Keratinocyte (primary cell): ENCODE data around the gene SLC9A3. TPM values are rescaled to one million over a fixed set of nuclear protein-coding genes. Genes with fewer than 3 reads are reported as not detected.

Experiments
- DNase-seq: peaks from one replicate; pipeline ENCODE4 v3.0.0-alpha.2; 2011; ENCODE audit warnings: low read depth, missing footprints, low spot score
- FAIRE-seq: peaks from 2 replicates; lab custom pipeline; 2011; peaks lifted over from hg19 to GRCh38; lab: Jason Lieb, UNC
- H2AFZ ChIP-seq: 2 replicates; pipeline ENCODE4 v1.6.0; 2012; ENCODE audit warnings: low read length, control low read depth, inconsistent platforms; ENCODE audit not compliant: control insufficient read depth
- H3K27ac ChIP-seq: 2 replicates; pipeline ENCODE4 v1.5.1; 2011; ENCODE audit warnings: low read length; ENCODE audit not compliant: control insufficient read depth, insufficient read depth
- H3K27me3 ChIP-seq: 3 replicates; pipeline ENCODE4 v1.6.0; 2011; ENCODE audit warnings: low read length; ENCODE audit not compliant: control insufficient read depth, insufficient read depth; ENCODE audit errors: extremely low read depth
- H3K36me3 ChIP-seq, 2 experiments: 2 replicates in 1 of 2; 3 replicates in 1 of 2; pipeline ENCODE4 v1.5.1; 2011; ENCODE audit warnings: low read length in 2 of 2, mild to moderate bottlenecking in 1 of 2; ENCODE audit not compliant: control insufficient read depth in 2 of 2, insufficient read depth in 2 of 2; ENCODE audit errors: extremely low read depth in 1 of 2
- H3K4me1 ChIP-seq: 3 replicates; pipeline ENCODE4 v1.5.1; 2011; ENCODE audit warnings: low read length; ENCODE audit not compliant: control insufficient read depth, insufficient read depth; ENCODE audit errors: extremely low read depth
- H3K4me2 ChIP-seq: 3 replicates; pipeline ENCODE4 v1.6.0; 2011; ENCODE audit warnings: low read depth, low read length; ENCODE audit not compliant: control insufficient read depth, insufficient read depth; ENCODE audit errors: extremely low read depth
- H3K4me3 ChIP-seq, 3 experiments: fragments of 200-600 bp in 1 of 3; sonication (generic) in 1 of 3; 2 replicates in 2 of 3; 3 replicates in 1 of 3; pipeline ENCODE4 v1.5.1; 2011 to 2016; ENCODE audit warnings: low read length in 3 of 3, mild to moderate bottlenecking in 3 of 3, control low read depth in 2 of 3, inconsistent platforms in 1 of 3, low read depth in 1 of 3, mixed read lengths in 1 of 3, mixed run types in 1 of 3, moderate library complexity in 1 of 3; ENCODE audit not compliant: control insufficient read depth in 2 of 3, insufficient read depth in 2 of 3; ENCODE audit errors: extremely low read depth in 1 of 3
- H3K79me2 ChIP-seq: 2 replicates; pipeline ENCODE4 v1.6.0; 2012; ENCODE audit warnings: low read length; ENCODE audit not compliant: control insufficient read depth, insufficient read depth
- H3K9ac ChIP-seq: 3 replicates; pipeline ENCODE4 v1.6.0; 2011; ENCODE audit warnings: low read length; ENCODE audit not compliant: control insufficient read depth, insufficient read depth; ENCODE audit errors: extremely low read depth
- H3K9me1 ChIP-seq: 3 replicates; pipeline ENCODE4 v1.6.0; 2011; ENCODE audit warnings: low read length; ENCODE audit not compliant: control insufficient read depth, insufficient read depth; ENCODE audit errors: extremely low read depth
- H3K9me3 ChIP-seq: 2 replicates; pipeline ENCODE4 v1.5.1; 2012; ENCODE audit warnings: low read depth, low read length; ENCODE audit not compliant: control insufficient read depth
- H4K20me1 ChIP-seq: 3 replicates; pipeline ENCODE4 v1.6.0; 2011; ENCODE audit warnings: low read length; ENCODE audit not compliant: control insufficient read depth, insufficient read depth; ENCODE audit errors: extremely low read depth
- EZH2 ChIP-seq: IDR thresholded peaks from one replicate; pipeline ENCODE4 v1.6.1; 2012; ENCODE audit warnings: inconsistent platforms, mild to moderate bottlenecking, low read length, moderate library complexity
- dilution Hi-C: fragments of 300-500 bp; cut with MboI; formaldehyde crosslinking; loops from one replicate; pipeline ENCODE4 v1.7.0; 2020; ENCODE audit warnings: low sequenced_read_pairs; ENCODE audit not compliant: extremely low pct_ligation_motif_present
- polyA plus RNA-seq, 5 experiments: library from polyadenylated mRNA; depleted of rRNA in 3 of 5; stranded (reverse) in 3 of 5; stranded (forward) in 1 of 5; unstranded in 1 of 5; fragments of >200 nt; gene quantifications; 1 replicate in 1 of 5; 2 replicates in 3 of 5; 3 replicates in 1 of 5; pipeline versions ENCODE4 v1.2.1 to v1.2.3, GENCODE V29; 2011 to 2012; ENCODE audit warnings: missing spikeins in 2 of 5, low read depth in 1 of 5, low replicate concordance in 1 of 5
- TF ChIP-seq, protein P1 (sequence below), 3 experiments: IDR thresholded peaks in 1 of 3; conservative IDR thresholded peaks in 1 of 3; optimal IDR thresholded peaks in 1 of 3; 2 replicates in 2 of 3; 3 replicates in 1 of 3; pipeline versions ENCODE3 to v1.5.1; 2011; ENCODE audit warnings: low read length in 3 of 3, mild to moderate bottlenecking in 3 of 3, moderate library complexity in 2 of 3, control low read depth in 1 of 3, inconsistent platforms in 1 of 3; ENCODE audit not compliant: insufficient read depth in 2 of 3; ENCODE audit errors: extremely low read depth in 1 of 3

Gene SLC9A3
- polyA plus RNA-seq, 1 donor (not counting 4 experiments of a cell fraction or from before 2014, with no cell fraction given), result 0.55 TPM

- no peak overlapping the region for H3K4me3 ChIP-seq
- FAIRE-seq (no peak), DNase-seq (no peak)
- H3K79me2 ChIP-seq, result no peaks in the 10 kb centered on the region
- H3K36me3 ChIP-seq, result no peaks in the 10 kb centered on the region
- no peaks in the 10 kb centered on the region for H3K27me3 ChIP-seq
- H3K9me1 ChIP-seq, result no peaks in the 10 kb centered on the region
- H3K4me1 ChIP-seq, result no peaks in the 10 kb centered on the region
- no peaks in the 10 kb centered on the region for H3K9me3 ChIP-seq
- TF ChIP-seq, protein P1, sequence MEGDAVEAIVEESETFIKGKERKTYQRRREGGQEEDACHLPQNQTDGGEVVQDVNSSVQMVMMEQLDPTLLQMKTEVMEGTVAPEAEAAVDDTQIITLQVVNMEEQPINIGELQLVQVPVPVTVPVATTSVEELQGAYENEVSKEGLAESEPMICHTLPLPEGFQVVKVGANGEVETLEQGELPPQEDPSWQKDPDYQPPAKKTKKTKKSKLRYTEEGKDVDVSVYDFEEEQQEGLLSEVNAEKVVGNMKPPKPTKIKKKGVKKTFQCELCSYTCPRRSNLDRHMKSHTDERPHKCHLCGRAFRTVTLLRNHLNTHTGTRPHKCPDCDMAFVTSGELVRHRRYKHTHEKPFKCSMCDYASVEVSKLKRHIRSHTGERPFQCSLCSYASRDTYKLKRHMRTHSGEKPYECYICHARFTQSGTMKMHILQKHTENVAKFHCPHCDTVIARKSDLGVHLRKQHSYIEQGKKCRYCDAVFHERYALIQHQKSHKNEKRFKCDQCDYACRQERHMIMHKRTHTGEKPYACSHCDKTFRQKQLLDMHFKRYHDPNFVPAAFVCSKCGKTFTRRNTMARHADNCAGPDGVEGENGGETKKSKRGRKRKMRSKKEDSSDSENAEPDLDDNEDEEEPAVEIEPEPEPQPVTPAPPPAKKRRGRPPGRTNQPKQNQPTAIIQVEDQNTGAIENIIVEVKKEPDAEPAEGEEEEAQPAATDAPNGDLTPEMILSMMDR (optimal IDR thresholded peaks at IDR 0.05 in 1 of 3, IDR thresholded peaks at IDR 0.05 in 1 of 3, conservative IDR thresholded peaks at IDR 0.05 in 1 of 3; ENCODE audit: extremely low read depth in 1 of 3, insufficient read depth in 2 of 3, low read length in 3 of 3), result no peak
- TF ChIP-seq EZH2, result no peak
- dilution Hi-C loops, result no loop called here
- no peaks in the 10 kb centered on the region for H4K20me1 ChIP-seq
- H3K4me2 ChIP-seq, result no peak overlapping the region
- no peak overlapping the region for H3K9ac ChIP-seq
- H2AFZ ChIP-seq, result no peak overlapping the region
- no peak overlapping the region for H3K27ac ChIP-seq
These were observed 25.0 kb upstream of the SLC9A3 start for GRCh38 chr5:549229-549628.

- Histone ChIP-seq H3K36me3 (no peaks in the 10 kb centered on the region), H4K20me1 (no peaks in the 10 kb centered on the region), H3K9ac (no peak overlapping the region), H3K4me3 (no peak overlapping the region), H3K27me3 (no peaks in the 10 kb centered on the region), H3K4me2 (no peak overlapping the region), H3K9me3 (no peaks in the 10 kb centered on the region), H3K9me1 (no peaks in the 10 kb centered on the region), H2AFZ (no peak overlapping the region), H3K4me1 (no peaks in the 10 kb centered on the region), H3K27ac (no peak overlapping the region), H3K79me2 (no peaks in the 10 kb centered on the region)
- DNase-seq, result no peak
- FAIRE-seq, result no peak
- dilution Hi-C loops, result no loop called here
- TF ChIP-seq, protein P1 (optimal IDR thresholded peaks at IDR 0.05 in 1 of 3, IDR thresholded peaks at IDR 0.05 in 1 of 3, conservative IDR thresholded peaks at IDR 0.05 in 1 of 3; ENCODE audit: extremely low read depth in 1 of 3, insufficient read depth in 2 of 3, low read length in 3 of 3), result no peak
- TF ChIP-seq EZH2, result no peak
These were observed 24.0 kb upstream of the SLC9A3 start for GRCh38 chr5:548256-548655.
